HG02571 (cell line): Measurements from ENCODE around the gene NR3C2.

Experiments used
- ATAC-seq: cut with Tn5 transposase; IDR thresholded peaks from one replicate; pipeline ENCODE4 v1.9.1; 2021; ENCODE audit warnings: mild to moderate bottlenecking, moderate library complexity; ENCODE audit not compliant: unreplicated experiment

The NR3C2 gene

DNA sequence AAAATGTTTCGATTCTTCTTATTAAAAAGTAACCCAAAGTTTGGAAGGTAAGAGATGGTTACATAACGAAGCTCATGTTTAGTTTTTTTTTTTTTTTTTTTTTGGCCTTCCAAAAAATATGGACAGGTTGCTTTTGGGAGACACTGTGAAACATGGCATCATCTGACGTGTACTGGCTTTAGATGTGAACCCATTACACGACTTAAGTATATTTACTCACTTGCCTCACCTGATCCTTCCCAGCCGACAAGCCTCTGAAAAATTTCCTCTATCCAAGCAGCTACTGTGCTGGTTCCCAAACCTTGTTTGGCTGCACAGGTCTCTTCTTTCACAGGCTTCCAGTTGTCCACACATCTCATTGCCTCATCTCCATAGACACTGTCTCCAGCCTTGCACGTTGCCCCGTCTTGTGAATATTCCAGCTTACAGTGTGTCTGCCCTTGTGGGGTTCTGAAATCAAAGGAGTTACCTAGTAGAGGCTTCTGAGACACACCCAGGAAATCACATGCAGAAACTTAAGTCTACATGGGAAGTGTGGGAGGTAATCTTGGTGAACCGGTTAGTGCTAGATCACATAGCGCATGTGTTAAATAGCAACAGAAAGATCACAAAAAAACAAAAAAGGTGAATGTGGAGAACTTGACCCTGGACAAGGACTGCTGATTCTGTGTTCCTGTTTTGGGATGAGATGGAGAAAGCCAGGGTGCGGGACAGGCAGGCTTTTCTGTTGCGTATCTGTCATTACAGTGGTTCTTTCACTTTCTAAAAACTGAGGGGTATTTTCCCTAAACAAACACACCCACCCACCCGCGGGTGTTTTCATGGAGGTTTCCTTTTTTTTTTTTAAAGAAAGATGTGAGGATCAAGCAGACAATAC is 381.7 kb downstream of the NR3C2 start:
- ATAC-seq = no peak

DNA sequence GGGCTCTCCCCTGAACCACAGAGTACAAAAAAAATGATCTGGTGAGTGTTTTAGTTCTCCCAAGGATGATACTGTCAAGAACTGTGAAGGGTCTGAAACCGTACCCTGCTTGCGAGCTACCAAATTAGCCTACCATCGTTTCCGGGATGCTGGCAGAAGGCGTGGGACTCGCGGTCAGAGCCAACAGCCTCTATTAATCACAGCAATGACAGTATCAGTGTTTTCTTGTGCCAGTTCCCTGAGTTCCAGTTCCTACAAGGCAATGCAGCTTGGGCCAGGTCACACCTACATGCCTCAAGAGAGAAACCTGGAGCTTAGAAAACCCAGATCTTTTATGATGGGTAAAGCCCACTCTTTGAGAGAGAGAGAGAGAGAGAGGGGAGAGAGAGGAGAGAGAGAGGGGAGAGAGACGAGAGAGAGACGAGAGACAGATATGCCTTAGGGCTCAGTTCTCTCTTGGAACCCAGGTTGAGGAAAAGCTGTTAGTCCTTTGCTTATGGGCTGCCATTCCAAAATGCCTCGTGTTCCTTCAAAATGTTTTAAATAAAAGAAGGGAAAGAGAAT is 382.5 kb downstream of the NR3C2 start:
- no peak for ATAC-seq

DNA sequence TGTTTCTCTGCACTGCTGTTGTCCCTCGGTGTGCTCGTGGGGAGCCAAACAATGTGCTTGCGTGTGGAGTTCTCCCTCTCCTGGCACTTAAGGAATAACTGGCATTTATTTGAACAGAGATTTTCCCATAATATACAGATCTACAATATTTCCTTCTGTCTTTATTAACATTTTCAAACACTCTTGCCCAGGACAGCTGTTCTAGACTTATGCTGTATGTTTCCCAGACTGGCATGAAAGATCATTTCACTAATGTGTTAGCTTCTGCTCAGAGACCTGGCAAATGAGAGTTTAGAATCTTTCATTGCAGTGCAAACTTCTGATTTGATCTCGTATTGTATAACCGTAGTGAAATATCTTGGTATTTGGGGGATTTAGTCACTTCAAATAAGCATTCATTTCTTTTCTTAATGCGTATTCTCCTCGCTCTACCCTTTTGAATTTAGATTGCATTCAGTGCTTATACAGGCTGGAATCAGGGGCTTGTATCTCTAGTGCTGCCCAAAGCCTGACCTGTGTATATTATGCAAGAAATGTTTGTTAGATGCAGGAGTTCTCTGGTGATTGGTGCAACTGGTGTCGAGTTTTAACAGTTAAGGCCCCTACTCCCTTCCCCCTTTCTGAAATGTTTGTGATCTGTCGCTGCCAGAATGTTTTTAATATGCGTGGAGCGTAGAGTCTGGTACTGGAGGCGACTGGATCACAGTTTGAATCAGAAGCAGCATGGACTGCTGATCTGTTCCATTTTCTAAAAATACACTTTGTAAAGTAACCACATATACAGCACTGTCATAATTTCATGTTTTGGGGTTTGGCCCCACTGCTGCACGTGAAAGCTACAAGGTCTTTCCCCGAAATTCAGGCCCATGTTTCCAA is 384.0 kb downstream of the NR3C2 start:
- ATAC-seq = no peak

DNA sequence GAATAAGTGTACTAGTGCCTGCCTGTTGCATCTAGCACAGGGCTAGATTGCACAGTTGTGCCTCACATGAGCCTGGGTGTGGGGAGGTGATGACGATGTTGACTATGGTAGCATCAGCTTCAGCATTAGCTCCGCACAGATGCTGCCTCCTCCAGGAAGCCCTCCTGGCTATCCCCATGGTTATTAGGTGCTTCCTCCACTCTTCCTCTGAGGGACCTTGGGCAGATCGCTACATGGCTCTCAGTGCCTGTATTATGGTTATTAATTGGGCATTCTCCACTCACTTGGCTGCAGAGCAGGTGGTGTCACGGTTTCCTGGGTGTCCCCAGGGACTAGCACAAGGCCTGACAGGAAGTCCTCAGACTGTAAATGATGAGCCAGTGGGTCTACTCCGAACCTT is 384.7 kb downstream of the NR3C2 start:
- ATAC-seq = peak; percentile 37

DNA sequence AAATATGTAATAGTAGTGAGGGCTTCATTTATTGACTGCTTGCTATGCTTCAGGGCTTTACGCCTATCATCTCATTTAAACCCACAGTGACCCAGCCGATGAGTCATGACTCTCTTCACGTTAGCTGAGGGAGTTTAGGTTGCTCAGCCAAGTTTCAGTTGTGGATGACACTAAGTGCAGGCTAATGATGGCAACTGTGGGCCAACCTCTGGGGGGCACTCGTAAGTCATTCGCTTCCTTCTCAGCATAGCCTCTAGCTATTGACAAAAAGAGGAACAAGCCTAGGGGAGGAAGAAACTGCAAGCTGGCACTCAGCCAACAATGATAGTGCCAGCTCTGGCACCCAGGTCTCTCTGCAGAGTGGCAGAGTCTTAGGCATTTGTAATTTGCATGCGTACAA is 385.3 kb downstream of the NR3C2 start:
- peak; percentile 89 for ATAC-seq

DNA sequence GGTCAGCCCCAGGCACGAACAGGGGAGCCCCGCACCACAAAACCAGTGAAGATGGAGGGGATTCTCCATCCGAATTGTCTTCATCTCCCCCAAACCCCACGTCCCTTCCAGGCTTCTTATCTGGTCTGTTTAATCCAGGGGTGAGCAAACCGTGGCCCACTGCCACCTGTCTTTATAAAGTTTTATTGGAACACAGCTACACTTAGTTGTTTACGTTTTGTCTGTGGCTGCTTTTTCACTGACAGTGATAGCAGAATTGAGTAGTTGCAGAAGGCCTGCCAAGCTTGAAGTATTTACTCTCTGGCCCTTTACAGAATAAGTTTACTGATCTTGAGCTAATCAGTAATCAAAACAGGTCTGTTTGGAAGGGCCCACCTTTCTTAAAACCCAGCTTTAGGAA is 386.4 kb downstream of the NR3C2 start:
- ATAC-seq = no peak

DNA sequence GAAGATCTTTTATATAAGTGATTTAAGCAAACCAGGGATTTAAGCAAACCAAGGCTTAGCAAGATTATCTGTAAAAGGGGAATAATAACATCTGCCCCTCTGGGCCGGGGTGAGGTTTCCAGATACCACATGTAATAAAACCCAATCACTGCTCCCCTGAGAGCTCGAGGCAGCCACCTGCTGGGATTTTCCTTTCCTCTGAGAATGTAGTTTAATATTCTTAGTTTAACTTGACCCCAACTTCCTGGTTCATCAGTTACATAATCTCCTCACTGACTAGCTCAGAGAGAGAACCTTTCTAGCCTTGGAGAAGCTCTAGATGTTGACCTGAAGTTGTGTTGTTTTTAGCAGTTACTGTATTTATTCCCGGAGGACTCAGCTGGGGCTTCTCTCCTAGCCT is 387.9 kb downstream of the NR3C2 start:
- ATAC-seq = no peak

DNA sequence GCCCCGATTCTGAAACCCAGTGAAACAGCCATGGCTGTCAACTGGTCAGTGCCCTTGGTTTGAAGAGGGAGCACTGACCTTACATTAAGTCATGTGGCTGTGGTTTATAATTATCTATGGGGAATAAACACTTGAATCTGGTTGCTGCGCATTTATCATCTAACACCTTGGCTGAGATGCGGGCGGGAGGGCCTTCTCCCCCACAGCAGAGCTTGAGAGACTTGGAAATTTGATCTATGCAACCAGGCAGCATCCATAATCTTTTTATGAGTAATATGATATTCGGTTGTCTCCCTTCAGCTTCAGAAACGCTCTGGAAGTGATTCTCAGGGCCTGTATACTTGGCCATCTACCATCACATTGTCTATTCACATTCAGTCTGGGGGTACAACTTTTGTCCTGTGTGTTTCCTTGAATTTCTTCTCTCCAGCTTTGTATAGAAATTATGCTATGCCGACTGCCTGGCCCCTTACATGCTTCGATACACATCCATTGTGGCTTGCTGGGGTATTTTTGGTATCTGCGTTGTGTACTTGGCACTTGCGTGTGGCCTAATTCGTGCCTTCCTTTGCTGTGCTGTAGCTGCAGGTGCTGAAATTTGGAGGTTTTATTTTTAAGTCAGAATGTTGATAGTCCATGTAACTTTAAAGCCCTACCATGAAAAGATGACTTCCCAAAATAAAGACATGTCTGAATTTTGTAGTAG is 388.8 kb downstream of the NR3C2 start:
- ATAC-seq = no peak

DNA sequence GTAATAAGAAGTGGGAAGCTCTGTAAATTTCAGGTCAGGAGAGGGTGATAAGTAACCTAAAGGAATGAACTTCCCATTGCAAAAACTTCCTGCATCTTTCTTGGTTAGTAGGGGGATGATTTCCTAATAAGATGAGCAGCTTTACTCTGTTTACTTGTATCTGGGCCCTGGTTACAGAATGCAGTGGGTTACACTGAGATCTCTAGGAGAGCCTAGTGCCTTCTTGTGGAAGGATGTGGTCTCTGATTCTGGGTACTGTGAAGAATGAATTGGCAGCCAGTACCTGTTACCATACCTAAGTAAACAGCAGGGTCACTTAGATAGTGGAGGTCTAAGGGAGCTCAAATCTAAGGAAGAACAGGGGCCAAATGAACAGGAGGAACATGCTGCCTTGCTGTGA is 389.8 kb downstream of the NR3C2 start:
- no peak for ATAC-seq

DNA sequence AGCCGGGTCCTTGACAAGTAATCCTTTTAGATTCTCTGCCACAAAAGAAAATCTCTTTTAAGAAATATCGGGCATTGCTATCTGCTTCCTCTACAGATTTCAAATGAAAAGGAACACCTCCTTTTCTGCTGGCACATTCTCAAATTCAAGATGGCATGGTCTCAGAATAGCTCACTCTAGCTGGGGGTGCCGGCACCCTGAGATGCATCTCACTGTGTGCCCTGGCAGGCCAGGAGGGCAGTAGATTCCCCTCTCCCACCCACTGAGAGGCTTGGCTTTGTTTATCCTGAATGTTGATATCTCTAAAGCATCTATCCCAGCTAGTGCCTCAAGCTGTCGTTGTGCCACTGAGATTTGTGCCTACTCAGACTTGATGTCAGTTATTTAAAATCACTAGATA is 390.8 kb downstream of the NR3C2 start:
- ATAC-seq = no peak

DNA sequence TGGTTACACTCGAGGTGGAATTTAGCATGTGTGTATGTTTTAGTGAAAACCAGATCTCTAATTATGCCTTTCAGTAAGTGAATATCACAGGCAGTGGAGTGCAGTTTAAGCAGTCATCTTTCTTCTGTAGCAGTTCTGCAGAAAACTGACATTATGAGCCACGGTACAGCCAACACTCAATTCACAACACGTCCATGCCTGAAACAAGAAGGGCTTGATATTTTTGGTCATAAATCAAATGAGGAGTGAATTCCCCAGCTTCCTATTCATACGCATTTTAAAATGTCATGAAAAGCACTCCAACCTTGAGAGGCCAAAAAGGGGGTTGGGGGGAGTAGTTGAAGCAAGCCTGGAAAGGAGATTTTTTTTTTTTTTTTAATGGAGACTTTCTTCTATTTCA is 393.6 kb downstream of the NR3C2 start:
- no peak for ATAC-seq

DNA sequence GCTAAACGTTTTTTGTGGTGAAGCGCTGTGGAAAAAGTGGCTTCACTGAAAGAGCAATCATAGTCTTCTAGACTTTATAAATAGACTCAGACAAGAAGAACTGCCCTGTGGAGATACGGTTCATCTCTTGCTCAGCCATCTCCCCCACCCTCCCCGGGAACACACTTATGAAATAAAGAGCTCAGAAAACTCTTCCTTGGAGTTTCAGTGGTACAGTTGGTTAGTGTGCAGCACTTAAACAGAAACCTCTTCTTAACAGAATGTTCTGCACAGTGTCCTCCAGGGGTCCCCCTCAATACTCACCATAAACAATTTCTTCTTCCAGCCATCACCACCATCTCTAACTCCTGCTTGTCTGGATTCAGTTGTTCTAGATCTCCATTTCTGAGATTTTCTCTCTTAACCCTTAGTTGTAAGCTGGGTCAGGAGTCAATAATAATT is 397.3 kb downstream of the NR3C2 start:
- peak; percentile 76 for ATAC-seq

DNA sequence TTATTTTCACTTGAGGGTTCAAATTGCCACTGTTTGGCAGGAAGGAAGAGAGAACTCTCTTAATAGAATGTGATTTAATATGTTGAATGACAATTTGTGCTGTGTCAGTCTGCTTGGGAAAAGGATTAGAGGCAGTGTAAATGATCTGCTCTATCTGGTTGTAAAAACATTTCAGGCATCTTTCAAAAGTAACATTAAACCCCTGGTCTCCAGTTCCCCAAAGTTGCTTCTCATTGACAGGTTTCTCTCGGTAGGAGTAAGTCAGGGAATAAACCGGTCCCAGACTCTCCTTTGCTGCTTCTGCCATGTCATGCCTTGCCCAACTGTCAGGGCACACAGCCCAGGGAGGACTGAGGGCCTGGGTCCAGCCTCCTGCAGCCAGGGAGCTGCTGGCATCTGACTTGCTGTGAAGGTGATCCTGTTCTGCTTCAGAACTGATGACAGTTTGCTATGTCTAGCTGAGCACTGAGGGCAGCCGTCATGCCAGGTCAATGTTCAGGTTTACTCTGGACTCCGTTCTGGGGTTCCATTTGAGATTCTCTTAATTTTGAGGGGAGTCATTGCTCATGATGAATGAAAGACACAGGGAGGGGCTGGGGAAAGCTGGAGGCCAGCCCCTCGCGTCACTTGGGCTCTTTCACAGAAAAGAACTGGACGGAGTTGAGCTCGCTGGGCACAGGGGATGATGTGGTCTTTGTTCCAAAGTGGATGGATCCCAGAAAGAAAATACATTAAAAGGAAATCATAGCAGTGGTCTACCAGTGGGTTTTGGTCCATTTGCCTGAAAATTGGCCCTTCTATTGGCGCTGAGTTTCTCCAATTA is 397.9 kb downstream of the NR3C2 start:
- no peak for ATAC-seq

DNA sequence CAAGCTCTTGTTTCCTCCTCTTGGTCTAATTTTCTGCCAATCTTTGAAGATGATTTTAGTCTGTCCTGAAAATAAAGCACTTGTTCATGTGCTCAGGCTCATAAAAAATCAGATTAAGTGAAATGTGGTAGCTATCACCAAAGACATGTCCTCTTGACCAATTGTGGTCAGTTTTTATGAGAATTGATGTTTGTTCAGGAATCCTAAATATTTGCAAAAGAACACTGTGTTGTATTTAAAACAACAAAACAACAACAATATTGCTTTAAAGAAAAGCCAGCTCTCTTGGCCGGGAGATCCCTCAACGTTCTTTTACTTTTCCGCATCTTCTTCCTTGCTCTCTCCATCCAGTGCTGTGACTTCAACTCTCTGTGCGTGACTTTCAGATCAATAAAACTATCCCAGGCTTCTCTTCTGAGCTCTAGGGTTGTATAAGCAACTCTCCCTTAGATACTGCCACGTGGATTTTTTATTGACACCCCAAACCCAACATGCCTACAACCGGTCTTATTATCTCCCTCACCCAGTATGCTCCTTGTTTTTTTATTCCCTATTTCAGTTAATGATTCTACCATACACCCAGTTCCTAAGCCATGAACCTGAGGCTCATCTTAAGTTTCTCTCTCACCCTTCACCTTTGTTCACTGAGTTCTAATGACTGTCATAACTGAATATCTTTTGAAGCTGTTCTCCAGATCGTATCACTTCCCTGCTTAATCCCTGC is 400.4 kb downstream of the NR3C2 start:
- no peak for ATAC-seq

DNA sequence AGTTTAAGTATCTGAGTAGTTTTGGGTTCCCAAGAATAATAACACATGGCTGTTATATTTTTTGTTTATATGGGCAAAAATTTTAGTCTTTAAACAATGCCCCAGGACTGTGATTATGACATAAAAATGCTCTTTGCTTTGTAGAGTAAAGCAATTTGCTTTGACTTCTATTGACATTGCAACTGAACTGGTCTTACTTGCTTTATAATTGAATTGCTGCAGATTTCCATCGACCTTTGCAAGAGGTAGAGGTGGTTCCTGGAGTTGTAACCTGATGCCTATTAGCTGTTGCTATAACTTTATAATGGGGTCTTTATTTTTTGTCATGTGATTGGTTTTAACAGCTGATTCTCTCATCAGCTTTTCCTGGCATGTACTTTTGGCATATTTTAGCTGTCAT is 407.4 kb downstream of the NR3C2 start:
- ATAC-seq = no peak

DNA sequence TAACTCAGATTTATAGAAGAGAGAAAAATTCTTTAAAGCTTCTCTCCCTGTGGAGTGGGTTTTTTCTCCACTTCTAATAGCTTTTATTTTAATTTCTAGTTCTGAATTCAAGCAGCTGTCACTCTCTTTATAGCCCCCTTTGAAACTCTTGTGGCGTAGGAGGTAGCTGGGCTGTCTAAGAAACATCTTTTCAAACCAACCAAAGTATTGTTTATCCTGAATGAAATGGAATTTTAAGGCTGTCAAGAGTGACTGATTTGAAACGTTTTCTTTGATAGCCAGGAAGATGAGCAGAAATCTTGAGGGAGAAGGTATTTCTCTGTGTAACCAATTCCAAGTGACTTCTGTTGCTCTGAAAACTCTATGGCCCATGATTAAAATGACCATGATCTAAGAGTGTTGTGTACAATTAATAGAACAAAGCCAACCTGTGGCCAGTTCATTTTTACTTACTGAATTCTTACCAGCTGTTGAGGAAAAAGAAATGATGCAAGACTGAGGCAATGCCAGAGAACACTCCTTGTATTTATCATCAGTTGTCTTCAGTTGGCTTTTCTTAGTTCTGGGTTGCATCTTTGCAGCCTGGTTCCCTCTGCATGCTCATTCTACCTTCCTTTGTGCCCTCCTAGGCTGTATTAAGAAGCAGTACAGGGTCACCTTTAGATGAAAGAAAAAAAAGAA is 411.9 kb downstream of the NR3C2 start:
- no peak for ATAC-seq

DNA sequence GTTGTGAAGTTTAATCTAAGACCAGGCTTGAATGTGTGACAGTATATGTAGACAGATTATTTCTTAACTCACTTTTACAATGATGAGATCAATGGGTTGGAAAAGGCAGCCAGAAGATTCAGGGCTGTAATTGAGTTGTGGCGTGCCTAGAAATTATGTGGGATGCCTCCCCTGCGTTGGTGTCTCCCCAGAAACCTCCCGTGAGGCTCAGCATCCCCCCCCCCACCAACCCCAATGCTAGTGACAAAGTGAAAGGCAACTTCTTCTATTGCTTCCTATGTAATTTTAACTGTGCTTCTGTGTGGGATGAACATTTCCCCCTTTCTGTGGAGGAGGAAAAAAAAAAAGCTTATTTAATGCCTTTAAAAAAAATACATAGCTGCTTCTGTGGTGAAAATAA is 412.4 kb downstream of the NR3C2 start:
- no peak for ATAC-seq
